SK-N-MC (cell line): Measurements from ENCODE around the gene PREX1.

Source experiments
- EZH2 ChIP-seq: fragments of 200-600 bp; sonication (generic); IDR thresholded peaks from one replicate; pipeline ENCODE4 v1.6.1; 2017; ENCODE audit warnings: antibody characterized with exemption
- FOXP2 ChIP-seq: optimal IDR thresholded peaks from 2 replicates; pipeline ENCODE3; 2011; ENCODE audit warnings: mild to moderate bottlenecking, moderate library complexity; ENCODE audit not compliant: insufficient read depth; ENCODE audit errors: extremely low read length, control extremely low read depth
- POLR2AphosphoS5 ChIP-seq: IDR thresholded peaks from 2 replicates; pipeline ENCODE4 v1.6.1; 2012; ENCODE audit warnings: mild to moderate bottlenecking, low read depth, low read length, borderline replicate concordance

- TF ChIP-seq EZH2: no peak
- TF ChIP-seq POLR2AphosphoS5: no peak
- TF ChIP-seq FOXP2: no peak
Observed at GRCh38 chr20:48617481-48617880, 210.3 kb downstream of the PREX1 start.
